SH-SY5Y (cell line): ENCODE data around the gene BRWD1.

Experiments
- GATA2 ChIP-seq: IDR thresholded peaks from 2 replicates; pipeline ENCODE4 v1.6.1; 2011; ENCODE audit warnings: mild to moderate bottlenecking, low read depth, low read length
- GATA3 ChIP-seq: IDR thresholded peaks from 2 replicates; pipeline ENCODE4 v1.6.1; 2011; ENCODE audit warnings: low read depth, mild to moderate bottlenecking, low read length, moderate library complexity

- TF ChIP-seq GATA2 (no peak), GATA3 (no peak)
These were observed 131.4 kb downstream of the BRWD1 start for GRCh38 chr21:39182016-39182415.
